ENCODE data around the gene NFIC.

The NFIC gene

GRCh38 chr19:3515891-3516422, 149.6 kb downstream of the NFIC start:
- DNase-seq = no peak

GRCh38 chr19:3516675-3517207, 150.4 kb downstream of the NFIC start:
- peak; percentile 70 for DNase-seq

- no peak for DNase-seq
Observed at GRCh38 chr19:3517638-3518037, 151.3 kb downstream of the NFIC start.

DNA sequence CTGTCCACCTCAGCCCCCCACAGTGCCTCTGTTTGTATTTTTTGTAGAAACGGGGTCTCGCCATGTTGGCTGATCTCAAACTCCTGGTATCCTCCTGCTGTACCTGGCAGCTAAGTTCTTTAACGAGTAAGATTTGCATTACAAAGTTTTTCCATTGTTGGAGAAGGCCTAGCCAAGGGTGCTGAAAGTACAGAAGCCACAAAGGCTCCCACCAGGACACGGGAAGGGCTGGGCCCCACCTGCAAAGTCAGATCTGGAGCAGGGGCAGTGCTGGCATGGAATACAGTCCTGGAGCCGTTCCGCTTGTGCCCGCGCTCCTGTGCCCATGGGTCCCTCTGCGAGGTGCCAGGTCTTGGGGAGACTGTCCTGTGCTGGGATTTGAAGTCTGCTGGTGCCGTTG, 151.9 kb downstream of the NFIC start:
- no peak for DNase-seq

GRCh38 chr19:3518659-3519058, 152.3 kb downstream of the NFIC start:
- no peak for DNase-seq
